ENCODE data around the gene HSBP1. TPM values are rescaled to one million over a fixed set of nuclear protein-coding genes. Genes with fewer than 3 reads are reported as not detected.

The HSBP1 gene
- total and polyA plus RNA-seq, 2 of the 13 experiments (the other 11 are each of a cell fraction or from before 2014, with no cell fraction given): 249 to 292 TPM

DNA sequence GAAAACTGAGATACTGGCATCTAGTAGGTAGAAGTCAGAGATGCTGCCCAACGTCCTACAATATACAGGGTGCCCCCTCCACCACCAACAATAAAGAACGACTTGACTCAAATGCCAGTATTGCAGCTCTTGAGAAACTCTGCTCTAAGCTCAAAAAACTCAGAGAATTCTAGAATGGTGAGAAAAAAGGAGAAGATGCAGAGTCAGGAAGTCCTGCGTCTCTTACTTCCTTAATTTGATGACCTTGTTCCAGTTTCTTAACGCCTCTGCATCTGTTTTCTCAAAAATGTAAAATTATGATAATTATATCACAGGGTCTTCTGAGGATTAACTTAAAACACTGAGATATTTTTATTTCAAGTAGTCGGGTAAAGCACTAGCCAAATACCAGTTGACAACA lies 1.7 kb upstream of the HSBP1 start:
- no peaks in the 10 kb centered on the region for H3K9me3 ChIP-seq (ENCODE audit: low read length)
- H3K27ac ChIP-seq (ENCODE audit: extremely low read length, insufficient read depth, low read length): no peak overlapping the region

DNA sequence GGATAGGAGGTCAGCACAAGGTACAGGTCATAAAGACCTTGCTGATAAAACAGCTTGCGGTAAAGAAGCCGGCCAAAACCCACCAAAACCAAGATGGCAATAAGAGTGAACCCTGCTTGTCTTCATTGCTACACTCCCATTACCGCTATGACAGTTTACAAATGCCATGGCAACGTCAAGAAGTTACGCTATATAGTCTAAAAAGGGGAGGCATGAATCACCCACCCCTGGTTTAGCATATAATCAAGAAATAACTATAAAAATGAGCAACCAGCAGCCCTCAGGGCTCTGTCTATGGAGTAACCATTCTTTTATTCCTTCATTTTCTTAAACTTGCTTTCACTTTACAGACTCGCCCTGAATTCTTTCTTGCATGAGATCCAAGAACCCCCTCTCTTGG lies 1.0 kb upstream of the HSBP1 start:
- H3K4me3 ChIP-seq (replicated peaks in 1 of 3; ENCODE audit: insufficient read depth in 1 of 3, low read depth in 2 of 3, low read length in 3 of 3): no peak overlapping the region
- no peak overlapping the region for H3K27ac ChIP-seq (ENCODE audit: extremely low read length, insufficient read depth, low read length)
- FAIRE-seq: no peak
- peaks cover 1 to 12% of the 10 kb centered on the region in 2 experiments; a peak in 2 of 5 replicates for H3K36me3 ChIP-seq (replicated peaks in 1 of 2; ENCODE audit: control insufficient read depth in 1 of 2, insufficient read depth in 2 of 2, low read length in 2 of 2)
- intact Hi-C loops (cut with micrococcal nuclease; ENCODE audit: unreplicated experiment): no loop called here
- H2AFZ ChIP-seq (ENCODE audit: low read length): peak overlapping the region; percentile 71
- H3K27me3 ChIP-seq (ENCODE audit: control insufficient read depth in 1 of 2, insufficient read depth in 2 of 2, low read length in 2 of 2): peaks cover 0 to 11% of the 10 kb centered on the region in 2 experiments; a peak in 2 of 5 replicates
- H4K20me1 ChIP-seq (ENCODE audit: insufficient read depth, low read length): peaks cover 4% of the 10 kb centered on the region
- WGBS (ENCODE audit: low lambda C conversion rate): 94% methylated on average over 6 of the region's 6 CpGs
- H3K4me2 ChIP-seq (ENCODE audit: low read depth, low read length): no peak overlapping the region
- CTCF ChIA-PET (ENCODE audit: low intra/inter-chr PET ratio, low total read pairs): no interaction called here
- peaks cover 45% of the 10 kb centered on the region for H3K4me1 ChIP-seq (ENCODE audit: insufficient read depth, low read length)
- no TSS peak for BruUV-seq (replicated peaks)
- ATAC-seq: no peak
- POLR2A ChIA-PET: no interaction called here
- H3K9me3 ChIP-seq (ENCODE audit: low read length): no peaks in the 10 kb centered on the region
- no peak for DNase-seq (ENCODE audit: low spot score)
- no peak overlapping the region for H3K9ac ChIP-seq (ENCODE audit: insufficient read depth, low read depth, low read length)
- H3K79me2 ChIP-seq (ENCODE audit: insufficient read depth, low read length): peaks cover 25% of the 10 kb centered on the region
- in situ Hi-C loops (cut with HindIII; ENCODE audit: extremely low pct_ligation_motif_present, low pct_unique_long_range_greater_than_20kb): no loop called here
- TF ChIP-seq, protein P1, sequence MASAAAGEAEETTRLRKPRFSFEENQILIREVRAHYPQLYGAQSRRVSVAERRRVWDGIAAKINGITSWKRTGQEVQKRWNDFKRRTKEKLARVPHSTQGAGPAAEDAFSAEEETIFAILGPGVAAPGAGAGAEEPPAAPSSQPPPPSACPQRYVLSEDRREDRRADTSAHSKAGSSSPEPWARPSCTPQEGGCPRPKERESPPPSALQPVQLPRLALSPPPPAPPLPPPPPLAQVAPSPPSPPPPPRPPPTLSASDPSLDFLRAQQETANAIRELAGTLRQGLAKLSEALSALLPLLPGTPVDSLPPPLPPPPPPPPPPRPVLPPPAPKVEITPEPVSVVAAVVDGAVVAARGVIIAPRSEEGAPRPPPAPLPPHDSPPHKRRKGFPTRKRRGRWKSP (CRISPR knock-in tag; IDR thresholded peaks at IDR 0.05): no peak
- TF ChIP-seq, protein P2, sequence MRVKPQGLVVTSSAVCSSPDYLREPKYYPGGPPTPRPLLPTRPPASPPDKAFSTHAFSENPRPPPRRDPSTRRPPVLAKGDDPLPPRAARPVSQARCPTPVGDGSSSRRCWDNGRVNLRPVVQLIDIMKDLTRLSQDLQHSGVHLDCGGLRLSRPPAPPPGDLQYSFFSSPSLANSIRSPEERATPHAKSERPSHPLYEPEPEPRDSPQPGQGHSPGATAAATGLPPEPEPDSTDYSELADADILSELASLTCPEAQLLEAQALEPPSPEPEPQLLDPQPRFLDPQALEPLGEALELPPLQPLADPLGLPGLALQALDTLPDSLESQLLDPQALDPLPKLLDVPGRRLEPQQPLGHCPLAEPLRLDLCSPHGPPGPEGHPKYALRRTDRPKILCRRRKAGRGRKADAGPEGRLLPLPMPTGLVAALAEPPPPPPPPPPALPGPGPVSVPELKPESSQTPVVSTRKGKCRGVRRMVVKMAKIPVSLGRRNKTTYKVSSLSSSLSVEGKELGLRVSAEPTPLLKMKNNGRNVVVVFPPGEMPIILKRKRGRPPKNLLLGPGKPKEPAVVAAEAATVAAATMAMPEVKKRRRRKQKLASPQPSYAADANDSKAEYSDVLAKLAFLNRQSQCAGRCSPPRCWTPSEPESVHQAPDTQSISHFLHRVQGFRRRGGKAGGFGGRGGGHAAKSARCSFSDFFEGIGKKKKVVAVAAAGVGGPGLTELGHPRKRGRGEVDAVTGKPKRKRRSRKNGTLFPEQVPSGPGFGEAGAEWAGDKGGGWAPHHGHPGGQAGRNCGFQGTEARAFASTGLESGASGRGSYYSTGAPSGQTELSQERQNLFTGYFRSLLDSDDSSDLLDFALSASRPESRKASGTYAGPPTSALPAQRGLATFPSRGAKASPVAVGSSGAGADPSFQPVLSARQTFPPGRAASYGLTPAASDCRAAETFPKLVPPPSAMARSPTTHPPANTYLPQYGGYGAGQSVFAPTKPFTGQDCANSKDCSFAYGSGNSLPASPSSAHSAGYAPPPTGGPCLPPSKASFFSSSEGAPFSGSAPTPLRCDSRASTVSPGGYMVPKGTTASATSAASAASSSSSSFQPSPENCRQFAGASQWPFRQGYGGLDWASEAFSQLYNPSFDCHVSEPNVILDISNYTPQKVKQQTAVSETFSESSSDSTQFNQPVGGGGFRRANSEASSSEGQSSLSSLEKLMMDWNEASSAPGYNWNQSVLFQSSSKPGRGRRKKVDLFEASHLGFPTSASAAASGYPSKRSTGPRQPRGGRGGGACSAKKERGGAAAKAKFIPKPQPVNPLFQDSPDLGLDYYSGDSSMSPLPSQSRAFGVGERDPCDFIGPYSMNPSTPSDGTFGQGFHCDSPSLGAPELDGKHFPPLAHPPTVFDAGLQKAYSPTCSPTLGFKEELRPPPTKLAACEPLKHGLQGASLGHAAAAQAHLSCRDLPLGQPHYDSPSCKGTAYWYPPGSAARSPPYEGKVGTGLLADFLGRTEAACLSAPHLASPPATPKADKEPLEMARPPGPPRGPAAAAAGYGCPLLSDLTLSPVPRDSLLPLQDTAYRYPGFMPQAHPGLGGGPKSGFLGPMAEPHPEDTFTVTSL (CRISPR knock-in tag; IDR thresholded peaks at IDR 0.05; ENCODE audit: borderline replicate concordance): no peak
- TF ChIP-seq NR2F2 (IDR thresholded peaks at IDR 0.05; ENCODE audit: borderline replicate concordance, low read depth): no peak

More for the DNA sequence above, 1.7 kb upstream of the HSBP1 start:
- H3K4me3 ChIP-seq (replicated peaks in 1 of 3; ENCODE audit: insufficient read depth in 1 of 3, low read depth in 2 of 3, low read length in 3 of 3): no peak overlapping the region
- no peak overlapping the region for H3K4me2 ChIP-seq (ENCODE audit: low read depth, low read length)
- no peak overlapping the region for H2AFZ ChIP-seq (ENCODE audit: low read length)
- 34% methylated on average over 5 of the region's 5 CpGs for WGBS (ENCODE audit: low lambda C conversion rate)
- peaks cover 1 to 5% of the 10 kb centered on the region in 2 experiments; a peak in 2 of 5 replicates for H3K36me3 ChIP-seq (replicated peaks in 1 of 2; ENCODE audit: control insufficient read depth in 1 of 2, insufficient read depth in 2 of 2, low read length in 2 of 2)
- no peak overlapping the region for H3K9ac ChIP-seq (ENCODE audit: insufficient read depth, low read depth, low read length)
- peaks cover 41% of the 10 kb centered on the region for H3K4me1 ChIP-seq (ENCODE audit: insufficient read depth, low read length)
- intact Hi-C loops (cut with micrococcal nuclease; ENCODE audit: unreplicated experiment) (no loop called here), in situ Hi-C loops (cut with HindIII; ENCODE audit: extremely low pct_ligation_motif_present, low pct_unique_long_range_greater_than_20kb) (no loop called here)
- DNase-seq (ENCODE audit: low spot score) (no peak), ATAC-seq (no peak), FAIRE-seq (no peak)
- POLR2A ChIA-PET: no interaction called here
- peaks cover 4% of the 10 kb centered on the region for H4K20me1 ChIP-seq (ENCODE audit: insufficient read depth, low read length)
- H3K79me2 ChIP-seq (ENCODE audit: insufficient read depth, low read length): peaks cover 25% of the 10 kb centered on the region
- TF ChIP-seq ZNF616 (CRISPR knock-in tag; IDR thresholded peaks at IDR 0.05; ENCODE audit: low read depth): no peak
- no peak for TF ChIP-seq GTF2F1 (IDR thresholded peaks at IDR 0.05; ENCODE audit: low read length)
- no peak for TF ChIP-seq ZNF720 (CRISPR knock-in tag; IDR thresholded peaks at IDR 0.05)
- TF ChIP-seq MAZ (IDR thresholded peaks at IDR 0.05; ENCODE audit: borderline replicate concordance, low read depth, low read length): no peak
- TF ChIP-seq MAZ (CRISPR knock-in tag; IDR thresholded peaks at IDR 0.05; ENCODE audit: low read depth): no peak
- no peak for TF ChIP-seq MYC (CRISPR knock-in tag; IDR thresholded peaks at IDR 0.05; ENCODE audit: borderline replicate concordance)
- no peak for TF ChIP-seq RARA (CRISPR knock-in tag; IDR thresholded peaks at IDR 0.05)
- no peak for TF ChIP-seq MBNL3 (CRISPR knock-in tag; conservative IDR thresholded peaks at IDR 0.05)
- TF ChIP-seq NCOA5 (CRISPR knock-in tag; IDR thresholded peaks at IDR 0.05): no peak
- no peak for TF ChIP-seq AKAP8 (CRISPR knock-in tag; IDR thresholded peaks at IDR 0.05)
- TF ChIP-seq MBD4 (IDR thresholded peaks at IDR 0.05; ENCODE audit: borderline replicate concordance, low read length): no peak
- no peak for TF ChIP-seq MATR3 (CRISPR knock-in tag; IDR thresholded peaks at IDR 0.05)
- TF ChIP-seq HES4 (CRISPR knock-in tag; IDR thresholded peaks at IDR 0.05; ENCODE audit: borderline replicate concordance): no peak
- TF ChIP-seq, protein P3, sequence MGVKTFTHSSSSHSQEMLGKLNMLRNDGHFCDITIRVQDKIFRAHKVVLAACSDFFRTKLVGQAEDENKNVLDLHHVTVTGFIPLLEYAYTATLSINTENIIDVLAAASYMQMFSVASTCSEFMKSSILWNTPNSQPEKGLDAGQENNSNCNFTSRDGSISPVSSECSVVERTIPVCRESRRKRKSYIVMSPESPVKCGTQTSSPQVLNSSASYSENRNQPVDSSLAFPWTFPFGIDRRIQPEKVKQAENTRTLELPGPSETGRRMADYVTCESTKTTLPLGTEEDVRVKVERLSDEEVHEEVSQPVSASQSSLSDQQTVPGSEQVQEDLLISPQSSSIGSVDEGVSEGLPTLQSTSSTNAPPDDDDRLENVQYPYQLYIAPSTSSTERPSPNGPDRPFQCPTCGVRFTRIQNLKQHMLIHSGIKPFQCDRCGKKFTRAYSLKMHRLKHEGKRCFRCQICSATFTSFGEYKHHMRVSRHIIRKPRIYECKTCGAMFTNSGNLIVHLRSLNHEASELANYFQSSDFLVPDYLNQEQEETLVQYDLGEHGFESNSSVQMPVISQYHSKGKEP (CRISPR knock-in tag; IDR thresholded peaks at IDR 0.05): no peak
- no peak for TF ChIP-seq WIZ (CRISPR knock-in tag; IDR thresholded peaks at IDR 0.05)
- no peak for TF ChIP-seq BHLHE40 (IDR thresholded peaks at IDR 0.05; ENCODE audit: low read length)
- CTCF ChIA-PET (ENCODE audit: low intra/inter-chr PET ratio, low total read pairs): no interaction called here
- peaks cover 0 to 13% of the 10 kb centered on the region in 2 experiments; a peak in 2 of 5 replicates for H3K27me3 ChIP-seq (ENCODE audit: control insufficient read depth in 1 of 2, insufficient read depth in 2 of 2, low read length in 2 of 2)
- BruUV-seq (replicated peaks): no TSS peak
